ENCODE results near the gene B3GNT9.

The B3GNT9 gene

DNA sequence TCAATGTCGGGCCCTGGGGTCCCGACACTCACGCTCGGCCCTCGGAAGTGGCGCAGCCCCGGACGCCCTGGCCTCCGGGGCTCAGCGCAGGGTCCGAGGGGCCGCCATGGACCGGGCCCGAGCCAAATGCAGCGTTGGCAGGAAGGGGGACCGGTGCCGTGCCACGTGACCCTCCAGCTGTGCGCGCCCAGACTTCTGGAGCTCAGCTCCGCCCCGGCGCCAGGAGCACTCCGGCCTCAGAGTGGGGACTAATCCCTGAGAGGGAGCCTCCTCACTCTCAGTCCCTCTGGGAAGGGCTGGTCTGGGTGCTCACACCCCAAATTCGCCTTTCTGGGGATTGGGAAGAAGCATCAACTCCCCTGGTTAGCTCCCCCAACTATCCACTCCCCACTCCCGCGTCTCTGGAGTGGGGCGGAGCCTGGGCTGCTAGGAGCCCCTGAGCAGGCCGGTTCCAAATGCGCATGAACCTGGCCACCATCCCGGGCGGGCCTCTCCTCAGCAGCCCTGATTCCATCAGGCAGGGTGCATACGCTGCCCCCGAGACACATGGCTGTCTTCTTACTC is at the start of gene B3GNT9:
TSS of gene B3GNT9 (minus strand) at position 166 of the 564 bp plus-strand sequence. CDS start 513 bp downstream, outside the sequence.
- DNase-seq (ENCODE audit: low read depth), result no peak

GRCh38 chr16:67200491-67200890 is 49.7 kb upstream of the B3GNT9 start:
- DNase-seq (ENCODE audit: low read depth), result no peak

DNA sequence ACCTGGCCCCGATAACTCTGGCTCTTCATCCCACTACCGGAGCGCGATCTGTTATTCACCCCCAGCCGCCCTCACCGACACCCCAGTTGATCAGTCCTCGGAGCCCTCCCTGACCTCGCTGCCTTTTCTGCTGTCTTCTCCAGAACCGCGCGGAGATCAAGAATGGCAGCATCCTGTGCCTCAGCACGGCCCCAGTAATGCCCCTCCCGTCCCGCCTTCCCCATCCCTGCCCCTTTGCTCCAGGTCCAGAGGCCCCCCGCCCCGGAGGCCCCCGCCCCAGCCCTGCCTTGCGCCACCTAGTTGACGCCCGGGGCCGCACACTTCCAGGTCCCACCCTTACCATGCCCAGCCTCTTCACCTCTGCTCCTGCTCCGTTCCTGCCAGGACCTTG is 49.0 kb upstream of the B3GNT9 start:
- no peak for DNase-seq (ENCODE audit: low read depth)

GRCh38 chr16:67199011-67199807 is 48.4 kb upstream of the B3GNT9 start, which contains the start of gene ELMO3:
Gene ELMO3 (plus strand): TSS chr16:67199131. CDS start chr16:67199327, 196 bp downstream.
- DNase-seq (ENCODE audit: low read depth), result no peak

- DNase-seq (ENCODE audit: low read depth), result no peak
Observed at GRCh38 chr16:67198238-67198734, 47.5 kb upstream of the B3GNT9 start.

- no peak for DNase-seq (ENCODE audit: low read depth)
Observed at GRCh38 chr16:67197704-67198103, 46.9 kb upstream of the B3GNT9 start.

DNA sequence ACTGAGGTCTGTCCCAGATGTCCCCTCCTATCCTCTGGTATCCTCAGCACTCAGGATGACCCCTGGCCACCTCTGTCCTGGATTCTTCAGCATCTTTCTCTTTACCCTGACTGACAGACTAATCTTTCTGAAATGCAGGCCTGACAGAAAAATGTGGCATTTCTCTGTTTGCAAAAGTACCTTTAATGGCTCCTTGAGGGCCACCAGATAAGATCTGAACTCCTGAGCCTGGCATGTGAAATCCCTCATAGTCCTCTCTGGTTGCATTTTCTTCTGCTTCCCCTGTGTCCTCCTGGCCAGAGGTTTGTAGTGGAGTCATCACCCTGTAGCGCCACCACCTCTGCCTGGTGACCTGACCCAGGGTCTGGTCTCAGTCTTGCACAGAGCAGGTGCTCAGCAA is 46.1 kb upstream of the B3GNT9 start:
- no peak for DNase-seq (ENCODE audit: low read depth)

GRCh38 chr16:67195676-67196075 is 44.9 kb upstream of the B3GNT9 start:
- no peak for DNase-seq (ENCODE audit: low read depth)

GRCh38 chr16:67194260-67194659 is 43.5 kb upstream of the B3GNT9 start:
- no peak for DNase-seq (ENCODE audit: low read depth)

GRCh38 chr16:67193536-67193935 is 42.7 kb upstream of the B3GNT9 start:
- DNase-seq (ENCODE audit: low read depth), result no peak

- DNase-seq (ENCODE audit: low read depth), result no peak
Observed at GRCh38 chr16:67192781-67193361, 42.1 kb upstream of the B3GNT9 start.

- peak; percentile 82 for DNase-seq (ENCODE audit: low read depth)
Observed at GRCh38 chr16:67191995-67192681, 41.3 kb upstream of the B3GNT9 start, which contains the start of gene E2F4. Gene E2F4 (plus strand): TSS chr16:67192155. CDS start chr16:67192228, 73 bp downstream.

GRCh38 chr16:67191411-67191994 is 40.7 kb upstream of the B3GNT9 start:
- DNase-seq (ENCODE audit: low read depth), result no peak

- DNase-seq (ENCODE audit: low read depth), result no peak
Observed at GRCh38 chr16:67190448-67191399, 39.9 kb upstream of the B3GNT9 start.

DNA sequence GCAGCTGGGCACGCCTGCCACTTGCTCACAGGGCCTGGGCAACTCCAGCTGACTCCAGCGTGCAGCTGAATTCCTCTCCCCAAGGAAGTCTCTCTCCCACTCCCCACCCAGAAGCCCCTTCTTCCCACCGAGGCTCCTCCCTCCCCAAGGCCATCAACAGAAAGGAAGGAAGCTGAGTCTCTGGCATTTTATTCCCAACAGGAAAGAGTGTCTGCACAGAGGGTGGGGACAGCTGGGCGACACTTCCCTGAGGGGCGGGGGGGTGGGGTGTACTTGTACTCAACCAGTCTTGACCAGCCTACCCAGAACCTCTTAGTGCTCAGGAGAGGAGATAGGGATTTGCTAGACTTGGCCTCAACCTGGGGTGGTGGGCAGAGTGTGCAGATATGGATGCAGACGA is 39.2 kb upstream of the B3GNT9 start, which contains the start of gene EXOC3L1:
TSS of gene EXOC3L1 (minus strand) at position 96 of the 400 bp plus-strand sequence. CDS start 460 bp downstream, outside the sequence.
- DNase-seq (ENCODE audit: low read depth), result no peak

DNA sequence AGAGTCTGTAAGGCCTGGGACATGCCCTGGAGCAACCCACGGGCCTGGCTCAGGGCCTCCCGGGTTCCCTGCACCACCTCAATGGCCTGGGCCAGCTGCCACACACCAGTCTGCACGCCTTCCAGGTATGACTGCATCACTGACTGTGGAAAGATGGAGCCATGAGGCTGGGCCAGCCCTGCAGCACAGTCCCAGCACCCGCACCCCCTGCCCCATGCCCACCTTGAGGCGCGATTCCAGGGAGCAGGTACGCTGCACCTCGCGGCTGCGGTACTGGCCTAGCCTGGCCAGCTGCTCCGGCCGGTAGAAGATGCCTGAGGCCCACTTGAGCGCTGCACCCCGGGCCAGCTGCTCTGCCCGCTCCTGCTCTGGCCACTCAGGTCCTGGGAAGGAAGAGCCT is 38.0 kb upstream of the B3GNT9 start:
- no peak for DNase-seq (ENCODE audit: low read depth)

DNA sequence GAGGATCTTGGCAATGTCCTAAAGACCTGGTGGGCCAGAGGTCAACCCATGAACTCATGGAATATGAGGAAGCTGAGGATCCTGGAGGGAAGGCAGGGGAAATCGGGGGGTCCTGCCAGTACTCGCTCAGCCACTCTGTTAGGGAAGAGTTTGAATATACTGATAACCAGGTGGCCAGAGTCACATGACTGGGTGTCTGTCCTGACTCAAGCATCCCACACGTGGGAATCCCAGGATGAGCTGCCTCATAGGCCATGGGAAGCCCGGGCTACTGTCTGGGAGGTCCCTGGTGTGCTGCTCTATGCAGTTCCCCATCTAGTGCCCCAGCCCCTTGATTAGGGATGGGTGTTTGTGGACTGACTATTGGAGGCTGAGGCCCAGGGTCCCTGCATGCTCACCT is 37.5 kb upstream of the B3GNT9 start:
- DNase-seq (ENCODE audit: low read depth), result no peak

DNA sequence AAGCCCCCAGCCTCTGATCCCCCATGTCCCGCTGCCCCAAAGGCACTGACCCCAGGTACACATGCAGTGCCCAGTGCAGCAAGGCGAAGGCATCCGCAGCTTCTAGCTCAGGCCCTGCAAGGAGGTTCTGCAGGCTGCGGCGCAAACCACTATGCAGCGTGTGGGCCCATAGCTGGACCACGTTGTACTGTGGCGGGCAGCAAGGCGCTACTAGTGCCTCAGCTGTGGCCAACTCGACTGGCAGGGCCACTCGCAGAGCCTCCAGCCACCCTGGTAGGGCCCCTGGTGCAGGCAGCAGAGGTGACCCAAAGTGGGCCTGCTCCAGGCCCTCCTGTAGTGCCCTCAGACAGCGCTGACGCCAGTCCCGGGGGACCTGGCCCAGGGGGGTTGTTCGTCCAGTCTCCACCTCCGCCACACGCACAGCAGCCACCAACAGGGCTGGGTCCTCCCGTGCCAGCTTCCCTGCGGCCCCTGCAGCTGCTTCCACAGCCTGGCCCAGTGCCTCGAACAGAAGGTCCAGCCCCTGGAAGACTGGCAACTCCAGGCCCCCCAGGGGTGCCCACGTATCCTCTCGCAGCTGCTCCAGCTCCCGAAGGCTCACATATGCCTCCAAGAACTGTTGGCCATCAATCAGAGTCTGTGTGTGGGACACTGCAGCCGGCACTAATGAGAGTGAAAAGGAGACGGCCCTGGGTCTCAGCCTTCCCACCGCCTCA is 36.5 kb upstream of the B3GNT9 start:
- DNase-seq (ENCODE audit: low read depth), result no peak

- no peak for DNase-seq (ENCODE audit: low read depth)
Observed at GRCh38 chr16:67186550-67186950, 35.8 kb upstream of the B3GNT9 start.

DNA sequence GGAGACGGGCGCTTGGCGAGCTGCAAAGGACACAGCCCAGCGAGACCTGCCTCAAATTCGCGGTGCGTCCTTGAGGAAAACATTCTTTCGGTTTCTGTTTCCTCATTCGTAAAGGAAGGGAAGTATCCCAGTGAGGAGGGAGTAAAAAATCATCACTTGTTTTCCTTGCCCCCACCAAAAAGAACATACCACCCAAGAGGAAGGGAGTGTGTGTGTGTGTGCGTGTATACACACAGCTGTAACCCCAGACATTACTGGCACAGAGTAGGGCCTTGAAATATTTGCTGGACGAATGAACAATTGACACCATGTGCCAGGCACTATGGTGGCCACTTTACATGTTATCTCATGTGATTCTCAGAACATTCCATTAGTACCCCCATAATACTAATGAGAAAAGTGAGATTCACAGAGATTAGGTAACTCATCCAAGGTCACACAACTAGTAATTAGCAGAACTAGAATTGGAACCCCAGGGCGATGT is 34.9 kb upstream of the B3GNT9 start:
- DNase-seq (ENCODE audit: low read depth), result no peak

All from stimulated activated CD8-positive, alpha-beta memory T cell treated with anti-CD3 and anti-CD28 coated beads, Interleukin-15, amount 100 ng/mL, for 24 hours (primary cell).